Activated naive CD4-positive, alpha-beta T cell treated with anti-CD3 and anti-CD28 coated beads, Interleukin-2, amount 10 ng/mL, durations not matched to agents 7 days and 5 days (primary cell): Measurements from ENCODE around the gene CASR.

Source experiments
- CTCF ChIA-PET: fragments of 350-600 bp; sonication (Branson Sonifier 250); formaldehyde crosslinking; loops from one replicate; lab custom pipeline; 2021; ENCODE audit warnings: antibody characterized with exemption; lab: Charles Lee
- DNase-seq: peaks from one replicate; pipeline ENCODE4 v3.0.0-alpha.2; 2020
- H3K27ac Mint-ChIP-seq: one replicate; pipeline ENCODE4 v1.8.0; 2021; ENCODE audit warnings: mild to moderate bottlenecking, moderate library complexity, mixed read lengths
- H3K27me3 Mint-ChIP-seq: one replicate; pipeline ENCODE4 v1.8.0; 2021; ENCODE audit warnings: mild to moderate bottlenecking, mixed read lengths
- H3K36me3 Mint-ChIP-seq: one replicate; pipeline ENCODE4 v1.8.0; 2021; ENCODE audit warnings: mixed read lengths
- H3K4me1 Mint-ChIP-seq: one replicate; pipeline ENCODE4 v1.8.0; 2021; ENCODE audit warnings: mixed read lengths
- H3K4me3 Mint-ChIP-seq: one replicate; pipeline ENCODE4 v1.8.0; 2021; ENCODE audit warnings: mild to moderate bottlenecking, moderate library complexity, mixed read lengths
- H3K9me3 Mint-ChIP-seq: one replicate; pipeline ENCODE4 v1.8.0; 2021; ENCODE audit warnings: mixed read lengths

CASR gene

GRCh38 chr3:122283796-122284445 is 100.5 kb downstream of the CASR start:
- no peaks in the 10 kb centered on the region for H3K36me3 Mint-ChIP-seq
- CTCF ChIA-PET: no interaction called here
- no peak overlapping the region for H3K4me3 Mint-ChIP-seq

DNA sequence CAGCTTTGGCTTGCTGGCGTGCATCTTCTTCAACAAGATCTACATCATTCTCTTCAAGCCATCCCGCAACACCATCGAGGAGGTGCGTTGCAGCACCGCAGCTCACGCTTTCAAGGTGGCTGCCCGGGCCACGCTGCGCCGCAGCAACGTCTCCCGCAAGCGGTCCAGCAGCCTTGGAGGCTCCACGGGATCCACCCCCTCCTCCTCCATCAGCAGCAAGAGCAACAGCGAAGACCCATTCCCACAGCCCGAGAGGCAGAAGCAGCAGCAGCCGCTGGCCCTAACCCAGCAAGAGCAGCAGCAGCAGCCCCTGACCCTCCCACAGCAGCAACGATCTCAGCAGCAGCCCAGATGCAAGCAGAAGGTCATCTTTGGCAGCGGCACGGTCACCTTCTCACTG is 101.0 kb downstream of the CASR start:
- Mint-ChIP-seq H3K27ac (no peak overlapping the region), H3K36me3 (no peaks in the 10 kb centered on the region), H3K9me3 (no peaks in the 10 kb centered on the region), H3K4me3 (no peak overlapping the region), H3K4me1 (no peaks in the 10 kb centered on the region), H3K27me3 (peaks cover 45% of the 10 kb centered on the region)
- no peak for DNase-seq
- CTCF ChIA-PET: no interaction called here

More at GRCh38 chr3:122283796-122284445, 100.5 kb downstream of the CASR start:
- peaks cover 40% of the 10 kb centered on the region for H3K27me3 Mint-ChIP-seq
- no peak overlapping the region for H3K27ac Mint-ChIP-seq
- no peaks in the 10 kb centered on the region for H3K9me3 Mint-ChIP-seq
- no peaks in the 10 kb centered on the region for H3K4me1 Mint-ChIP-seq
- no peak for DNase-seq

DNA sequence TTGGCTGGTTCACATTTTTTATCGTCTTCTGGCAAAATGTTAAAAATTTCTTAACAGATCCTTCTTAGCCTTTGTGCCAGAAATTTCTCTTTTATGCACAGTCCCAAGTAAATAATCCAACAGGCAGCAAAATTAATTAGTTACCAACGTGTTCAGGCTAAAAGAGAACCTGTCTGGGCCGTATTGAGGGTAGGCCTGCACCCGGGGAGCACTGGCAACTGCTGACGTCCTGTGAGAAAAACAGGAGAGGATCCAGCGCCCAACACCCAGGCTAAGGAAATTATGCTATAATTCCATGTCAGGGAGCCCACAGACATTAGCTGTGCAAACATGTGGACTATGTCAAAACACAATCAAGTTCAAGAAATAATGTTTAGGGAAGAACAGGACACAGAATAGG is 110.9 kb downstream of the CASR start:
- Mint-ChIP-seq H3K4me1 (peaks cover 17% of the 10 kb centered on the region), H3K9me3 (no peaks in the 10 kb centered on the region), H3K4me3 (no peak overlapping the region), H3K27me3 (peaks cover 14% of the 10 kb centered on the region), H3K36me3 (peaks cover 2% of the 10 kb centered on the region), H3K27ac (no peak overlapping the region)
- CTCF ChIA-PET: interaction anchor here (0.6 to 1.5 kb wide), 2 partner anchors 12 to 24 kb away, joined by 3 read pairs; no protein-coding TSS in a partner anchor
- no peak for DNase-seq

GRCh38 chr3:122295266-122296062 is 112.0 kb downstream of the CASR start:
- Mint-ChIP-seq H3K36me3 (peaks cover 2% of the 10 kb centered on the region), H3K9me3 (peaks cover 2% of the 10 kb centered on the region), H3K4me3 (no peak overlapping the region), H3K4me1 (peaks cover 18% of the 10 kb centered on the region), H3K27me3 (peaks cover 8% of the 10 kb centered on the region), H3K27ac (no peak overlapping the region)
- CTCF ChIA-PET: interaction anchor here (0.6 to 1.7 kb wide), 6 partner anchors 11 to 799 kb away, joined by 3 to 6 read pairs (median 3); no protein-coding TSS in a partner anchor
- DNase-seq: peak; percentile 34

DNA sequence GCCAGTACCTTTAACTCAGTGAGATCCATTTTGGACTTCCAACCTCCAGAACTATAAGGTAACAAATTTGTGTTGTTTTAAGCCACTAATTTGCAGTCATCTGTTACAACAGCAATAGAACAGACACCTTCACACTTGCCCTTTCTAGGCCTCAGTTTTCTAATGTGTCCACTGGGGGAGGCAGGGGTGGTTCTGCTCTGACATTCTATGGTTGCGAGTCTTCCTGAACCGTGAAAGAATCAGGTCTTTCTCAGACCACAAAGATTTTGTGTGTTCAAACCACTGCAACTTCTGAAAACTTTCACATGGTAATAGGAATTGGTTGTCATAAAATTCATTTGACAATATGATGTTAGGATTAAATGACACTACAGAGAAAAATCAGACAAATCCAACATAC is 114.8 kb downstream of the CASR start:
- peaks cover 2% of the 10 kb centered on the region for H3K36me3 Mint-ChIP-seq
- peaks cover 2% of the 10 kb centered on the region for H3K9me3 Mint-ChIP-seq
- no peak overlapping the region for H3K4me3 Mint-ChIP-seq
- DNase-seq: peak; percentile 47
- H3K27me3 Mint-ChIP-seq: no peaks in the 10 kb centered on the region
- CTCF ChIA-PET: interaction anchor here (1.6 kb wide), 1 partner anchor 197 kb away, joined by 4 read pairs; no protein-coding TSS in a partner anchor
- no peak overlapping the region for H3K27ac Mint-ChIP-seq
- H3K4me1 Mint-ChIP-seq: peaks cover 22% of the 10 kb centered on the region

DNA sequence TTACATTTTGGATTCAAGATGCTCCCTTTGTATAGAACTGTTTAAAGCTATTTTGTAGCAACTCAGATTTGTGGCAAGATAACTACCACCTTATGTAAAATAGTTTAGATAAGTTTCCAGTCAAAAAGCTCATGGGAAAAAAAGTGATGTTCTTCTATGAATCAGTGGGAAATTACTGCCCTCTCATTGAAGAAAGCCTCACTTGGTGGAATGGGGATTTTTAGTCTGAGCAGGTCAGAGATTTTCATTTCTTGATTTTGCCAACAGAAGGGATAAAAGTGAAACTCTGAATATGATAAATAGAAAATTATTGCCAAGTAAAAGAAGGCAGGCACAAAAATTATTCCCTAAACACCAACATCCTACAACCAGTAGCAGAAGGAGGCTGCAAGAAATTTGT is 115.7 kb downstream of the CASR start:
- CTCF ChIA-PET: interaction anchor here (1.1 to 1.7 kb wide), 2 partner anchors 36 to 198 kb away, joined by 4 to 8 read pairs; no protein-coding TSS in a partner anchor
- no peak for DNase-seq
- no peak overlapping the region for H3K4me3 Mint-ChIP-seq
- peaks cover 22% of the 10 kb centered on the region for H3K4me1 Mint-ChIP-seq
- peaks cover 2% of the 10 kb centered on the region for H3K9me3 Mint-ChIP-seq
- no peak overlapping the region for H3K27ac Mint-ChIP-seq
- H3K36me3 Mint-ChIP-seq: no peaks in the 10 kb centered on the region
- H3K27me3 Mint-ChIP-seq: no peaks in the 10 kb centered on the region

DNA sequence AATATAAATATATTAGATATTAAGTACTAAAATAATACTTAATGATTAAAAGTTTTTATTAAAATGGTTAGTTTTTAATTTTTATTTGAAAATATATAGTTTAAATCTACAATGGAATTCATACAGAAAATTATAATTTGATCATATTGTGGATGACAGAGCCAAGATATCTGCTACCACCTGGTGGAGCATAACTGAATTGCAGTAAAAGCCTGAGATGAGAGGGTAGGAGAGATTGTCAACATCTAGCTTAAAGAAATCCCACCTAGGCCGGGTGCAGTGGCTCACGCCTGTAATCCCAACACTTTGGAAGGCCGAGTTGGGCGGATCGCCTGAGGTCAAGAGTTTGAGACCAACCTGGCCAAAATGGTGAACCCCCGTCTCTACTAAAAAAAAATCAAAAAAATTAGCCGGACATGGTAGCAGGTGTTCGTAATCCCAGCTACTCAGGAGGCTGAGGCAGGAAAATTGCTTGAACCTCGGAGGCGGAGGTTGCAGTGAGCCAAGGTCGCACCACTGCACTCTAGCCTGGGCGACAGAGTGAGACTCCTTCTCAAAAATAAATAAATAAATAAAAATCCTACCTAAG is 116.5 kb downstream of the CASR start:
- peak; percentile 62 for DNase-seq
- no peaks in the 10 kb centered on the region for H3K36me3 Mint-ChIP-seq
- peaks cover 2% of the 10 kb centered on the region for H3K9me3 Mint-ChIP-seq
- CTCF ChIA-PET: interaction anchor here (0.6 to 1.7 kb wide), 4 partner anchors 37 to 200 kb away, joined by 4 to 6 read pairs (median 4); no protein-coding TSS in a partner anchor
- peaks cover 4% of the 10 kb centered on the region for H3K27me3 Mint-ChIP-seq
- peaks cover 22% of the 10 kb centered on the region for H3K4me1 Mint-ChIP-seq
- no peak overlapping the region for H3K4me3 Mint-ChIP-seq
- H3K27ac Mint-ChIP-seq: no peak overlapping the region

GRCh38 chr3:122301063-122301462 is 117.6 kb downstream of the CASR start:
- Mint-ChIP-seq H3K4me3 (no peak overlapping the region), H3K27me3 (peaks cover 4% of the 10 kb centered on the region), H3K27ac (no peak overlapping the region), H3K36me3 (no peaks in the 10 kb centered on the region), H3K4me1 (peaks cover 22% of the 10 kb centered on the region), H3K9me3 (peaks cover 2% of the 10 kb centered on the region)
- DNase-seq: no peak
- CTCF ChIA-PET: interaction anchor here (1.2 to 1.7 kb wide), 2 partner anchors 38 to 200 kb away, joined by 4 to 6 read pairs; no protein-coding TSS in a partner anchor

DNA sequence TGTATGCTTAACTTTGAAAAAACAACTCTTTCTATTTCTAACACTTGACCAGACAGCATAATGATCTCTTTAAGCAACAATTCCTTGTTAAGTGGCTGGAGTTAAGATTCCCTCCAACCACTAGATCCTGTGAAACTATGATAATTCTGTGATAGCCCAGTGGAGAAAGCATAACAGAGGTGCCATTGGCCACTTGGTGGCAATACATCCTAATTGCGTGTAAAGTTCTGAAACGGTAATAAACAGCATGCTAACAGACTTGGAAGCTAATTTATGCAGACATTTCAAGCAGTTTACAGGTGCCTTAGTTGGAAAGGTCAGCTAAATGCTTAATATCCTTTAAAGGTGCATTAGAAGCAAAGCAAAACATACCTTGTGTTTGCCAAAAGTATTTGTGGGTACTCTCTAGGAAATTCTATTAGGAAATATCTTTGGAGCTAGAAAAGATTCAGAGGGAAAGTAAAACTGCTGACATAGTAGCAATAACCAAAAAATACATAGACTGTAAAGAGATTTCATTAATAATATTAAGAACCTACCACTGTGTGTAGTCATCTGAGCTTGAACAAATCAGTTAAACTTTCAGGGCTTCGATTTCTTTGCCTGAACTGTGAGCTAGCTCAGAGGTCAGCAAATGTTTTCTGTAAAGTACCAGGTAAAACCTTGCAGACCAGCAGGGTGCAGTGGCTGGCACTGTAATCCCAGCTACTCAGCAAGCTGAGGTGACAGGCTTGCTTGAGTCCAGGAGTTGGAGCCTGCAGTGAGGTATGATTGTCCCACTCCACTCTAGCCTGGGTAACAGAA is 122.6 kb downstream of the CASR start:
- H3K27ac Mint-ChIP-seq: no peak overlapping the region
- DNase-seq: no peak
- no peaks in the 10 kb centered on the region for H3K36me3 Mint-ChIP-seq
- peaks cover 2% of the 10 kb centered on the region for H3K4me1 Mint-ChIP-seq
- CTCF ChIA-PET: interaction anchor here (0.7 to 3.3 kb wide), 23 partner anchors 9 to 760 kb away, joined by 3 to 43 read pairs (median 4); partner anchors contain the start of genes FAM162A and POLQ
- H3K9me3 Mint-ChIP-seq: no peaks in the 10 kb centered on the region
- H3K4me3 Mint-ChIP-seq: no peak overlapping the region
- peaks cover 24% of the 10 kb centered on the region for H3K27me3 Mint-ChIP-seq

DNA sequence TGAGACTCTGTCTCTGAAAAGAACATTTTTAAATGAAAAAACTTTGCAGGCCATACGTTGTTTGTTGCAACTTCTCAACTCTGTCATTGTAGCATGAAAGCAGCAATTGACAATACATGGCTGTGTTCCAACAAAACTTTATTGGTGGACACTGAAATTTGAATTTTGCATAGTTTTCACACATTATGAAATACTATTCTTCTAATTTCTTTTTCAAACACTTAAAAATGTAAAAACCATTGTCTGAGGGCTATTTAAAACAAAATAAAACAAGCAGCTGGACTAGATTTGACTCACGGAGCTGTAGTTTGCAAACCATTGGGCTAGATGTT is 123.1 kb downstream of the CASR start:
- no peak overlapping the region for H3K4me3 Mint-ChIP-seq
- no peak for DNase-seq
- CTCF ChIA-PET: interaction anchor here (0.7 to 3.3 kb wide), 21 partner anchors 11 to 760 kb away, joined by 3 to 43 read pairs (median 4); partner anchors contain the start of genes FAM162A and POLQ
- no peaks in the 10 kb centered on the region for H3K36me3 Mint-ChIP-seq
- H3K9me3 Mint-ChIP-seq: no peaks in the 10 kb centered on the region
- H3K27ac Mint-ChIP-seq: no peak overlapping the region
- no peaks in the 10 kb centered on the region for H3K4me1 Mint-ChIP-seq
- H3K27me3 Mint-ChIP-seq: peaks cover 25% of the 10 kb centered on the region

GRCh38 chr3:122307094-122307687 is 123.7 kb downstream of the CASR start:
- Mint-ChIP-seq H3K4me1 (no peaks in the 10 kb centered on the region), H3K36me3 (no peaks in the 10 kb centered on the region)

DNA sequence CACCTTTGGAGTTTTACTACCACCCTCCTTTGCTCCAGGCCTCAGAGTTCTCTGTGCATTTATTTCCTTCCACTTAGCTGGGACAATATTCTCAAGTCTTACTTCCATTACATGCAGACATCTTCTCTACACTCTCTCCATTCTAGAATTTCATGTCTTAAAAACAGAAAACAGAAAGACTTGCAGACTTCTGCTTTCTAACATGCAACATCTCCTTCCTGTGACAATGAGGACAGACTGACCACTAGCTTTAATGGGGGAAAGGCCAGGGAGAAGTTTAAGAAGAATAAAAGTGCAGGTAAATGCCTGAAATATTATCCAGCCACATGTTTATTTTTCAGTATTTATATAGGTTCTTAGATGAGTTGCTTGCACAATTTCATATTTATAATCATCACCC is 124.5 kb downstream of the CASR start:
- Mint-ChIP-seq H3K36me3 (no peaks in the 10 kb centered on the region), H3K27ac (no peak overlapping the region), H3K9me3 (no peaks in the 10 kb centered on the region), H3K27me3 (peaks cover 25% of the 10 kb centered on the region), H3K4me3 (no peak overlapping the region), H3K4me1 (peaks cover 6% of the 10 kb centered on the region)
- CTCF ChIA-PET: interaction anchor here (0.6 to 3.3 kb wide), 7 partner anchors 12 to 207 kb away, joined by 3 to 43 read pairs (median 15); partner anchors contain the start of gene FAM162A
- no peak for DNase-seq

More at GRCh38 chr3:122307094-122307687, 123.7 kb downstream of the CASR start:
- Mint-ChIP-seq H3K9me3 (no peaks in the 10 kb centered on the region), H3K27me3 (peaks cover 25% of the 10 kb centered on the region), H3K27ac (no peak overlapping the region), H3K4me3 (no peak overlapping the region)
- DNase-seq: no peak
- CTCF ChIA-PET: interaction anchor here (0.6 to 3.3 kb wide), 15 partner anchors 11 to 206 kb away, joined by 3 to 43 read pairs (median 5); partner anchors contain the start of genes FAM162A and MIX23

DNA sequence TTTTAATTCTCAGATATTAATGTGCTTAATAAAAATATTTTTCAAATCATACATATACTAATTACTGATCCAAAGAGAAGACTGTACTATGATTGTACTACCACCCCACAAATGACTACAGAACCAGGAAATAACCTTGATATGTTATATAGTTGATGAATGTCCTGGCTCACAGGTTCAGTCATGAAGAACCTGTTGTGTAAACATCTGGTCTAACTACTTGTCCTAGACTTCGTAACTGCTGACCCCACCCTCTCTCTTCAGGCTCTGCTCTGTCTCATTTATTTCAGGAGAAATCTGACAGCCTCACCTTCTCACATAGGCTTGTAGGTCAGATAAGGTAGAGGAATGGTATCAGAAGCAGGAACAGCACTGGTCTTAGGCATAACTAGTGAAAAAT is 126.9 kb downstream of the CASR start:
- no peak overlapping the region for H3K4me3 Mint-ChIP-seq
- peaks cover 17% of the 10 kb centered on the region for H3K4me1 Mint-ChIP-seq
- no peaks in the 10 kb centered on the region for H3K9me3 Mint-ChIP-seq
- CTCF ChIA-PET: no interaction called here
- no peak overlapping the region for H3K27ac Mint-ChIP-seq
- H3K27me3 Mint-ChIP-seq: peaks cover 21% of the 10 kb centered on the region
- no peaks in the 10 kb centered on the region for H3K36me3 Mint-ChIP-seq
- no peak for DNase-seq
